SK-N-MC (cell line): Measurements from ENCODE around the gene COLGALT1.

ENCODE experiments used
- EZH2 ChIP-seq: fragments of 200-600 bp; sonication (generic); IDR thresholded peaks from one replicate; pipeline ENCODE4 v1.6.1; 2017; ENCODE audit warnings: antibody characterized with exemption
- POLR2AphosphoS5 ChIP-seq: IDR thresholded peaks from 2 replicates; pipeline ENCODE4 v1.6.1; 2012; ENCODE audit warnings: mild to moderate bottlenecking, low read depth, low read length, borderline replicate concordance

- TF ChIP-seq EZH2 (no peak), POLR2AphosphoS5 (no peak)
These were observed 67.9 kb downstream of the COLGALT1 start for GRCh38 chr19:17623224-17623935.
